Renal pelvis (tissue), 4 donors: ENCODE data around the gene PER2. TPM values are rescaled to one million over a fixed set of nuclear protein-coding genes. Genes with fewer than 3 reads are reported as not detected.

ENCODE experiments used
- DNase-seq: peaks from one replicate; pipeline ENCODE4 v3.0.0-alpha.2; 2013
- polyA plus RNA-seq, 3 donors: library from polyadenylated mRNA; unstranded; fragments of 120-200 nt; gene quantifications; one replicate each; pipeline ENCODE4 v1.2.1, GENCODE V29; 2013; ENCODE audit not compliant: insufficient read length in 3 of 3

The PER2 gene
- polyA plus RNA-seq, 3 donors = 5.7 to 8.0 (median 7.6) TPM

DNA sequence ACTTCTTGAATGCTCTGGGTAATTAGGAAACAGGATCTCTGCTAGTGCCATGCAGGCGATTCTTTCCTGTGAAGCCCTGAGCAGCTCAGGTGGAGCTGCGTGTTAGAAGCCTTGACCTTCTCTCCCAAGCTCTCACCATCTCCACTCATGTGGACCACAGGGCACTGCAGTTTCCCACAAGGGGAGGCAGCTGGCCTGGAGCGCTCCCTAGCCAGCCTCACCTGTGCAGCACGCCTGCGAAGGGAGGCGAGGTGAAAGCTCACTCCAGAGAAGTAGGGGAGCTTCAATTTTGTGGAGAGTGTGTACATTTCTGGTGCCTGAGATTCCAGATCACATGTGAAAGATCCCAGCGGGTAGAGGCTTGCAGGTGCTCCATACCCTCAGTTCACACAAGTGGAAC is 37.5 kb downstream of the PER2 start:
- DNase-seq = no peak

DNA sequence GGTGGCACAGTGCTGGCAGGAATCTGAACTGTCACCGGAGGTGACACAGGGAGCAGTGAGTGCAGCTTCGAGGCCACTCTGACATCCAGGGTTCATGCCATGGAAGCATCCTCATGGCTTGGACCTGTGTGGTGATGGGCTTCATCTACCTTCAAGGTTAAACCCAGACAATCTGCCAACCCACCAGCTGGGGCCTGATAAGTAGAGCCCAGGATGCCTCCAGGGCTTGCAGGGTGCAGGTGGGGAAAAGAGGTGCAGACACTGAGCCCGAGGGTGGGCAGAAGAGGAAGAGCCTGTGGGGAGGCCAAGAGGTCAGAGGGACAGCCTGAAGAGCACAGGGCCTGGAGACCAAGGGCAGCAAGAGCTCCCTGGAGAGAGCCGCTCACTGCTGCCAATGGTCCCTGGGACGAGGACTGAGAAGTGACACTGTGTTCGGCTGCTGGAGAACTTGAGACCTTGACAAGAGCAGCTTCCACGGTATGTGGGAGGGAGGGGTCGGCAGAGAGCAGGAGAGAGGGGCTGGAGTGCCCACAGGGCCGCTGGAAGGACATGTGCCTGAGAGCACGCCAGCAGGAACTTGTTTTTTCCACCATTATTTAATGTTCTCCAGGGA is 40.5 kb downstream of the PER2 start:
- no peak for DNase-seq

DNA sequence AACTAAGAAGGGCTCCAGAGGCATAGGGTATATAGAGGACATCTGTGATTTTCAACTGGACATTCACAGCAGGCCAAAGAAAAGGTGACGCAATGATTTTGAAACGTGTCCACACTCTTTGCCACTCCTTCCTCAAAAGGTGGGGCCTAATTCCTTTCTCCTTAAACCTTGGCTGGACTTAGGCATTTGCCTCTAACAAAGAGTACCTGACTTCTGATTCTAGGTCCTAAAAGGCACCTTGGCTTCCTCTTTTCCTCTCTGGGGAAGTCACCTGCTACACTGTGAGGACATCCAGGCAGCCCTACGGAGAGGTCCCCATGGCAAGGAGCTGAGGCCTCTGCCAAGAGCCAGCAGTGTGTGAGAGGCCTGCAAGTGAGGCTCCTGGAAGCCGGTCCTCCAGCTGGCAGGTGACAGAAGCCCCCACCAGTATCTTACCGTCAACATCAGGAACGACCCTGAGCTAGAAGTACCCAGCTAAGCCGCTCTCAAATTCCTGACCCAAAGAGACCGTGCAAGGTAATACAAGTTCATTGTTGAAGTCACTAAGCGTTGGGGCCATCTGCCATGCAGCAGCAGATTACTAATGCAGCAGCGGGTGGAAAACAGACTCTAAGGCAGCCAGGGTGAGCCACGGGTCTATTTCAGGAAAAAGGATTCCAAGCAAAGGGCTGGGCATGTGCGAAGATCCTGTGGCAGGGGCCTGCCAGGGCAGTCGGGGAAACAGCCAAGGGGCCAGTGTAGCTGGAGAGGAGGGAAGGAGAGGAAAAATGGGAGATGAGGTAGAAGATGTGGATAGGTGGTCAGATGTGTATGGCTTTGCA is 41.2 kb downstream of the PER2 start:
- DNase-seq = no peak

DNA sequence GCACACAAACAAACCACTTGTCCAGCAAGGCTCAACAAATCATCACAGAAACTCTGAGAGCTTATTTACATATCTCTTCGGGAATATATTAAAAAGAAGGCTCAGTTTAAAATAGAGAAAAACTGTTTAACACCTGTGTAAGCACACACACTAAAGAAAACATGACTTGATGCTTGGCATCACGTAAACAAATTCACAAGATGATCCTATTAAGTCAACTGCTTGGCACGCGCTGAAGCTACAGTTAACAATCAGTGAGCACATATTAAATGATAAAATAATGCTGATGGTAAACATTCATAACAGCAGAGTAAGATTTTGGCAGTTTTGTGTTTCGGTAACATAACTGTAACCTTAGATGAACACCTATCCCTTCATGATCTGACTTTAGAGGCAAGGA is 44.3 kb downstream of the PER2 start:
- DNase-seq = no peak

DNA sequence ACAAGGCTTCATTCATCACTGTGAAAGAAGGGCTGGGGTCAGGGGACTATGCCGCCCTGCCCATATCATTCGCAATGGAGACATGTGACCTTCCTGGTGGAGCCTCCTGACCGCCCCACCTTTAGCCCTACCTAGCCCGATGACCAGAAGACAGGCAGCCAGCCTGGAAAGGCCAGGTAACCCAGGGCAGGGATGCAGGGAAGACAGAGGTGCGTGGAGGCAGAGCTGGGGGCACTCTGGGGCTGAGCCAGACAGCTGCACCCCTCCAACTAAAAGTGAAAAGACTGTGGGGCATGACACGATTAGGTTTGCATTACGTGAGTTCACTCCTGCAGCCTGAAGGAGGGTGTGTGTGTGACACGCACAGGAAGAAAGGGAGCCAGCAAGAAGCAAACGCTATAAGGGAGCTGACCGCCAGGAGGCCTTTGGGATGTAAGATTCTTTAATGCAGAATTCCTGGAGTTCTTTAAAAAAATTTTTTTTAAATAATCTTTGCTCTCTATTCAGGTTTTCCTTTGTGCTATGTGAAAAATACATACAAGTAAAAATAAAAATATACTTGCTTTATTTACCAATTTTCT is 44.8 kb downstream of the PER2 start:
- DNase-seq = no peak

DNA sequence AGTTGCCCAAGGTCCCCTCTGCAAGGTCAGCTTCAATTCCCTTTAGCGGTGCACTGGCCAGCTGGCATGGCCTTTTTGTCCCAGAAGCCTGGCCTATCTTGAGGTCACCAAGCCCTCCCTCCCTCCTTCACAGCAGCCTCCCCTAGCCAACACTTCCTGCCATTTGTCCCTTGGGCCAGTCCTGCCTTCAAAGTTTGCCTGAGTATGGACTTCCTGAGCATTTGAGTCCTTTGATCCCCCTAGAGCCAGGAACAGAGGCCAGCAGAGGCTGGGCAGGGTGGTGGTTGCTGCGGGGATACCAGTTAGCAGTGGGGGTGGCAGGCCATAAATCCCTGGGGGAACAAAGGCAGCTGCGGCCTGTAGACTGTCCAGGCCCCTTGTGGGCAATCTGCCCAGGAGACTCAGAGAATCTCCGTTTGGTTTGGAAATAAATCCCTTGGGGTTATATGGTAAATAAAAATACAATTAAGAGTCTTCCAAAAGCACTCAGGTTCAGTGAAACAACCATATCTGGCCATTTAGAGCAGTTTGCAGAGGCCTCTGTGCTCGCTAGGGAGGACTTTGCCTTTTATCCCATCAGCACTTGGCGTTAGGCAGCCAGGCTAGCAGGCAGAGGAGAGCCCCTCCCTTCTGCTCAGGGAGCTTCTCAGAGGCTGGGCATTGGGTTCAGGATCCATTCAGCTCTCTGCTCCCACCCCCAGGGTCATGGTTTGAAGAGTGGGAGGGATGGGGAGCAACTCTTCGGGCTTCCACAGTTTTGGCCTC is 45.5 kb downstream of the PER2 start:
- no peak for DNase-seq

DNA sequence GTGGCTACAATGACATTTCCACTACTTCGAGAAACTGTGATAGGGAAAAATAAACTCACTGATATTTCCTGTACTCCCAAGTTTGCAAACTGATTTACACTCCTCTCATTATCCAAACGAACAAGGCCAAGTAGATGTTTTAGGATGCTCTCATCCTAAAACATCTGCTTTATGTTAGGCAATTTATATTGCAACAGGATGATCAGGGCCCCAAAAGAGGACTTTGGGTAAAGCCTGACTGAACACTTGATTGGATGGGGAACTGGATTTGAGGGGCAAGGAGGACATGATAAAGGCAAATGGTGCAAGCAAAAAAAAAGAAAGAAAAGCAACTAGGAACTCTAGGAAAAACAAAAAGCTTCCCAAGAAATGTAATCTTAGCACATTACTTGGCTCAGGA is 46.4 kb downstream of the PER2 start:
- no peak for DNase-seq

DNA sequence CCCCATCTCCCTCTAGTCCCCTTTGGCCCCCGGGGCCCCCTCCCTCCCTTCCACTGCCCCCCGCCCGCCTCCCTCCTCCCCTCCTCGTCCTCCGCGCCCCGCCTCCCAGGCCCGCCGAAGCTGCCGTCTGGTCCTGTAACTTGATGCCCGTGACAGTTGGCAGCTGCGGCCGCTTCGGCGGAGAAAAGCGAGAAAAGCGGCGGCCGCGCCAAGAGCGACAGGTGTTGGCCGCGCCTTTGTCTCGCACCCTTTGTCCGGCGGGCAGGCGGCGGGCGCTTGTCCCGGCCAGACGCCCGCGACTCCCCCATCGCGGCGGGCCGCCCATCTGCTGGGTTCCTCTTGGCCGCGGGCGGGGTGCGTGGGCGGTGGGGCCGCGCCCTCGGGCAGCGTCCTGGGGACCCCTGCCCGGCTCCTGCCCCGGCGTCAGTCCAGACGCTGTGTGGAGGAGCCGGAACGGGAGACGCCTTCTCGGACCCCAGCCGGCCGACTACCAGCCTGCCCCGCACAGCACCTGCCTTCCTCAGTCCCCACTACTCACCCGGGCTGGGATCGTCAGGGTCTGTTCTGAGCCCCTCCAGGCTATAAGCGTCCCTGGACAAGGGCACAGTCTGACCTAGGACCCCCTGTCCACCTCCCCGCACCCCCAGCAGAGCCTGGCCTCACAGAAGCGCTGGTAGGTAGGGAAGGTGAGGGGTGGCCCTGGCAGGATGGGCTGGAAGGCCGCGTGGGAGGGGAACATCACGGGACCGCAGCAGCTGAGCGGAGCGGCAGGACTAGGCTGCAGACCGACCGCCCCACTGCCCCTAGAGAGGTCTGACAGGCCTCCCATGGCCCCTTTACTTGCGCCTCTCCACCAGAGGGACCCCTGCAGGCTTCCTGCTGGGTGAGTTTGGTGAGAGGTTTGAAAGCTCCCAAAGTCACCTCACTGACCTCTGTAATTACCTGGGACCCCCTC is 47.4 kb downstream of the PER2 start:
- peak; percentile 84 for DNase-seq

DNA sequence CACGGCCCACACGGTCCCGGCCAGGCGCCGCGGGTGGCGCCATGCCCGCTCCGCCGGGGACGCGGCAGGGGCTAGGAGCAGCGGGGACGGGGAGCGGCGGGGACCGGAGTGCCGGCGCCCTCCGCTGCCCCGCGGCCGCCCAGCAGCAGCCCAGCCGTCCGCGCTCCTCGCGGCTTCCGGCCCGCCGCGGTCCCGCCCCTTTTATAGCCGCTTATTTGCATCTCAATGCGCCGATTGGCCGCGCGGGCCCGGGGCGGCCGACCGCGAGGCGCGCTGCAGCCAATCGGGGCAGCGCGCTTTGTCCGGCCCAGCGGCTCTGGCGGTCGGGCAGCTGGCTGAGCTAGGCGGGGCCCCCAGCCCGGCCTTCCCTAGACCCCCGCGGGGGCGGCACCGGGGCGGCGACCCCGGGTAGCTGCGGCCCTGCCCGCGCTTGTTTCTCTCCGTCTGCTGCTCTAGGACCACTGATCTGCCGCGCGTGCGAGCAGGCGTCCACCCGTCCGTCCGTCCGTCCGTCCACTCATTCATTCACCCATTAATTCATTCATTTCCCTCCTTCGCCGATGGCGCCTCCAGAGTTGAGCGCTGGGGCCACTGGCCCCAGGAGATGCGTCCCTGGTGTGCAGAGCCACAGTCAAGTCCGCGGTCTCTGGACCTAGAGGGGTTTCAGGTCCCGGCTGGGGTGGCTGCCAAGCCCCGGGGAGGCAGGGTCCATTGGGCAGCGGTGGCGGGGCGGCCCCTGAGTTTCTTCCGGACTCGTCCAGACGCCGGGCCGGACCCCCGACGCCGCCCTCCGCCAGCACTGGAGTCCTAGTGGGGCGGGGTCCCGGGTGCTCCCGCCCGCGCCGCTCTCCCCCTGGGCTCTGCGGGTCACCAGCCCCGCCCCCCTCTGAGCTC is 48.3 kb downstream of the PER2 start, which contains the start of gene HES6:
TSS of gene HES6 (minus strand) at position 176 of the 894 bp plus-strand sequence. CDS start at position 43, 133 bp downstream.
- DNase-seq = peak; percentile 94

DNA sequence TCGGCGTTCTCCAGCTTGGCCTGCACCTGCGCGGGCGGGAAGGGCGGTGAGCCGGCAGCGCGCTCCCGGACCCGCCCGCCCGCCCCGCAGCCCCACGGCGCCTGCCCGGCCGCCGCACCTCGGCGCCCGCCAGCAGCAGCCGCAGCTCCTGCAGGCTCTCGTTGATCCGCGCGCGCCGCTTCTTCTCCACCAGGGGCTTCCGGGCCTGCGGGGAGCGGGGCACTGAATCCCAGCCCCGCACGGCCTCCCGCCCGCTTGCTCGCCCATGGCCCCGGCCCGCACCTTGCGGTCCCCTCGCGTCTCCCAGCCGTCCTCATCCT is 48.9 kb downstream of the PER2 start:
- DNase-seq = no peak

DNA sequence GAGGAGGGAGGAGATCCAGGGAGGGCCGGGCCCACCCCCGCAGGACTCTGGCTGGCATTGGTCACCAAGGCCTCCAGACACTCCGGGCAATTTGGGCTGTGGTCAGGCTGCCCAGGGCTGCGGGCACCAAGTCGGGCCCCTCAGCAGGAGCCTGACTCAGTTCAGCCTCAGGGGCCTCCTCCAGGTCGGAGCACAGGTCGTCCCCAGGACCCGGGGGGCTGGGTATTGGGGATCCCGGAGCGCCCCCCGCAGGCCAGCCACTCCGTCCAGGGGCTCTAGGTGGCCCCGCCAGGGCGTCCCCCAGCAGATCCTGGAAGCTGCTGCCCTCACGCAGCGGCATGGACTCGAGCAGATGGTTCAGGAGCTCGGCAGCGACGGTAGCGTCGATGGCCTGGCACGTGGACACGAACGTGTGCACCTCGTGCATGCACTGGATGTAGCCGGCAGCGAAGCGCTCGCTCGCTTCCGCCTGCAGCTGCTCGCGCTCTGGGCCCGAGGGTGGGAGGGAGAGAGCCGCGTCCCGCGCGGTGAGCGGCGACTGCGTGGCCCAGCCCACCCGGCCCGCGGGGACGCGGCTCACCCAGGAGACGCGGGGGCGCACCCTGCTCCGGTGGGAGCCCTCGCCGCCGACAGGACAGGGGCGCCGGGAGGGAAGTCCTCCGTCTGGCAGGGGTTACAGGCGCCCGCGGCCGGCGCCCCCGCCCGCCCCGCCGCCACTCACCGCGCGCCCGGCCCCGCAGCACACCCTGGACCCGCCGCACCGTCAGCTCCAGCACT is 49.5 kb downstream of the PER2 start:
- no peak for DNase-seq

DNA sequence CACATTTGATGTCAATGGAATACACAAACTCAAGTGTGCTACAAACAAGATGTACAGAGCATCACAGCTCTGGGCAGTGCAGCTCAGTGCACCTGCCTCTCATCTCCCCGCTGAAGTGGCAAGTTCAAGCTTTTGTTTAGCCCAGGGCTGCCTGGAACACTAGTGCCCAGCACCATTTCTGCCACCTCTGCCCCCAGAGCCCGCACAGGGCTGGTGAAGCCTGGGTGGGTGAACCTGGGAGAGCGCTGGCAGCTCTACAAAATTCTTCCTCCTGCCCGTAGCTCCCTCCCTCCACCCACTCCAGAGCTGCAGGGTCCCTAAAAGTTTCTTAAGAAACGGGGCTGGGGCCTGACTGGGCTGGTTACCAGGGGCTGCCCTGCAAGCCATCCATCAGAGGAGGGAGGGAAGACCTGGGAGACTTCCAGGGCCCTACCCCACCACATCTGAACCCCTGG is 50.1 kb downstream of the PER2 start:
- DNase-seq = no peak

DNA sequence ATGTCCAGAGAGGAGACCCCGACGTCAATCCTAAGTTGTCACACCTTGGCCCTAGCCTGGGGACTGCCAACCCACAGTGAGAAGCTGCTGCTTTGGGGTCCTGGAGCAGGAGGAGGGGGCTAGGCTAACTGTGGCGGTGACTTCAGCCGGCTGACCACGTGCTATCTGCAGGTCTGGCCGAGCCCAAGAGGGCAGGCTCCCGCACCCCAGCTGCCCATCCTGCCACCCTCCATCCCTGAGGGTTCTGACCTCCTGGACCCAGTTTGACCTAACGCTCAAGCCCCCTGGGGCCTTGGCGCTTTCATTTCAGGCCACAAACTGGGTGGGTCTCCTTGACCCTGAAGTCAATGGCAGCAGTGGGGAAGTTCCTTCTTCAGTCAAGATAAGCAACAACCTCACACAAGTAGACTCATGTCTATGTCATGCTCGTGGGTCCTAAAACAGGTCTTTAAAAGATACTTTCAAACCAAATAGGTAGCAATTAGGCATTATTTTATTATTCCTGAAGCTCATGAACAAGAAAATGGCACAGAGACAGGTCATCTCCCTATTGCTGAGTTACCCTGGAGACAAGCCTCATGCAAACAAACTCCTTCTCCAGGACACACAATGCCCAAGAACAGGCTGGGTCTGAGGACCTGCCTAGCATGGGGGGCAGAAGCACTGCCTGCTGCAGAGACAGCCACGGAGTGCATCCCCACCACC is 50.8 kb downstream of the PER2 start:
- no peak for DNase-seq

DNA sequence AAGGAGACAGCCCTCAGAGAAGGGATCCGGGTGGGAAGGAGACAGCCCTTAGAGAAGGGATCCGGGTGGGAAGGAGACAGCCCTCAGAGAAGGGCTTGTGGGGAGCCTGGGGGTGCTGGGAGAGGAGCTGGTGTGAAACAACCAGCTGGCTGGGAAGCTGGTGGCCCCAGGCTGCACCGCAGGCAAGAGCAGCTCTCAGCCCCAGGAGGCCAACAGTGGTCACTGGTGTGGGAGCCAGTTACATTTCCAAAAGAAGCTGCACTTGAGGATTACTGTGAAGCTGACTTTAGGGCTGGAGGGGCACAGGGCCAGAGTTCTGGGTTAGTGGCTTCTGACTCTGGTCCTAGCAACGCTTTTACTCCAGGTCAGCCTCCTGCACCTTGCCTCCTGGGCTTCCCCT is 51.8 kb downstream of the PER2 start:
- DNase-seq = no peak

DNA sequence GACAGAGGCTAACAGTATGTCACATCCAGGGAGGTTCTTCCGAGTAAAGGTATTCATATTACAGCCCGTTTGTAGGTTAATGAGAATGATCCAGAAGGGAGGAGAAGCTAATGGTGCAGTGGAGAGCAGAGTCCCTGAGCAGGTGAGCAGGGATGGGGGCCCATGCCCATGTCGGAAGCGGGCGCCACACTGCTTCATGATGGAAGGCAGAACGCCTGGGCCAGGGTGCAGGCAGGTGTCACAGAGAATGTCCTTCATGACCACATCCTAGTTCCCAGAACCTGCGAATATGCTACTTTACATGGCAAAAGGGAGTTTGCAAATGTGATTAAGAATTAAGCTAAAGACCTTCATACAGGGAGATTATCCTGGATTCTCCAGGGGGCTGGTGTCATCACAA is 52.6 kb downstream of the PER2 start:
- no peak for DNase-seq

DNA sequence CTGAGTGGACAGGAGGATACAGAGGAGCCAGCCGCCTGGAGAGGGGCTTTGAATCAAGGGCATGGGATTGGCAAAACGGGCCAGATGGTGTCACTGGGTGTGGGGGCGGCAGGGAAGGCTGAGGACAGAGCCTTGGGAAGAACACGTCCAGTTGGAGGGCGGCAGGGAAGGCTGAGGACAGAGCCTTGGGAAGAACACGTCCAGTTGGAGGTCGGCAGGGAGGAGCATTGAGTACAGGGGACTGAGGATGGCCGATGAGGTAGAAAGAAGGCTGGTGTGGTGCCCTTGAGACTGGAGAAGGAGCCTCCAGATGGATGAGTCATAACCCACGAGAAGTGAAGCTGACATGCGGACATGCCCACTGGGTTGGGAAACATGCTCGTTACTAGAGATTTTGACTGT is 53.1 kb downstream of the PER2 start:
- no peak for DNase-seq

DNA sequence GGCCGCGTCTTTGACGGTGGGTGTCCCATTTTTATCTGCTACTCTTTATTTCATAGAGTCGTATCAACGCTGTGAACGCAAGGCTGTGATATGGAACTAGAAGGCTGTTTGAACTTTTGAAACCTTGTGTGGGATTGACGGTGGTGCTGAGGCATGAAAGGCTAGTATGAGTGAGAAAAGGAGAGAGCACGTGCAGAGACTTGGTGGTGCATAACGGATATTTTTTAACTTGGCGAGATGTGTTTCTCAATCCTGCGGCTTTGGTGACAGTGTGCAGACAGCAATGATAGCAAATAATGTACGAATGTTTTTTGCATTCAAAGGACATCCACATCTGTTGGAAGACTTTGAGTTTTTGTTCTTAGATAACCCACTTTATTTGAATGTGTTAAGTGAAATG is 54.8 kb downstream of the PER2 start:
- DNase-seq = no peak

DNA sequence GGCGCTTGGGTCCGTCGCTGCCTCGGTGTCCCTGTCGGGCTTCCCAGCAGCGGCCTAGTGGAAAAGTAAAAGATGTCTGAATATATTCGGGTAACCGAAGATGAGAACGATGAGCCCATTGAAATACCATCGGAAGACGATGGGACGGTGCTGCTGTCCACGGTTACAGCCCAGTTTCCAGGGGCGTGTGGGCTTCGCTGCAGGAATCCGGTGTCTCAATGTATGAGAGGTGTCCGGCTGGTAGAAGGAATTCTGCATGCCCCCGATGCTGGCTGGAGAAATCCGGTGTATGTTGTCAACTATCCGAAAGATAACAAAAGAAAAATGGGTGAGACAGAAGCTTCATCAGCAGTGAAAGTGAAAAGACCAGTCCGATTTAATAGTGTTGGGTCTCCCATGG is 56.6 kb downstream of the PER2 start:
- DNase-seq = no peak
